GM18505 (cell line): Measurements from ENCODE around the gene RBPJL.

Experiments
- ATAC-seq: cut with Tn5 transposase; IDR thresholded peaks from one replicate; pipeline ENCODE4 v1.9.1; 2021; ENCODE audit not compliant: unreplicated experiment
- POLR2A ChIP-seq: IDR thresholded peaks from 4 replicates; pipeline ENCODE4 v1.6.1; 2011; ENCODE audit warnings: borderline replicate concordance; ENCODE audit not compliant: insufficient read depth, insufficient read length; ENCODE audit errors: extremely low read depth

Gene RBPJL

DNA sequence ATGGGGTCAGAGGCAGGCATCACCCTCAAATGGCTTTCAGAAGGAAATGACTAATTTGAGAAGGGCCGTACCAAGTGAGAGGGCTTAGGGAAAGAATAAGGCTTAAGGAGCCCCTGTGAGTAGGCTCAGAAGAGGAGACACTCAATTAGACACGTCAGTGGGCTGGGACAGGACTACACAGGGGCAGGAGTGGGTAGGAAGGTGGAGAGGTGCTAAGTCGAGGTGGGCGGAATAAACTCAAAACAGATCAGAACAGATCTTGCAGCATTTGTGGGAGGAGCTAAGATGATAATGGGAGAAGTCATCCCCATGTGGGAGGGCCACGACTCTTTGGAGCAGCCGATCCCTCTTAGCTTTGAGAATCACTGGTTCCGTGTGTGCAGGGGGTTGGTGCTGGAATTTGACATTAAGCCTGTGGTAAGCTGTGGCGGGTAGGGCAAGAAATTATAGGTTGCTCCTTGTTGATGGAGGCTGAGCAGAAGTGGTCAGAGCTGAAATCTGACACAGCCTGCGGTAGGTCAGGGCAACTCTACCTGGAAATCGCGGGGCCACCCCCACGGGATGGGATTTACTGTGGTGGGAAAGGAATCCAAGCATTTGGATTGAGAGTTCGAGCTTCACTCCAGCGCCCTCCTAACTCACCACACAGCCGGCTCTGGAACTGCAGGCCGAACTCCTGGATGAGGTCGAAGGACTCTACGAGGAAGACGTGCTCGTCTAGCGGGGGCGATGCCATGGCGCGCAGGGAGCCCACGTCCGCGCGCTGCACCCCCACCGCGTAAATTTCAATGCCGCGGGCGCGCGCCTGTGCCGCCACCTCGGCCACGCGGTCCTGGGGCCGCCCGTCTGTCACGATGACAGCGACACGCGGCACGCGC, 2.8 kb upstream of the RBPJL start:
- no peak for ATAC-seq
- no peak for TF ChIP-seq POLR2A

DNA sequence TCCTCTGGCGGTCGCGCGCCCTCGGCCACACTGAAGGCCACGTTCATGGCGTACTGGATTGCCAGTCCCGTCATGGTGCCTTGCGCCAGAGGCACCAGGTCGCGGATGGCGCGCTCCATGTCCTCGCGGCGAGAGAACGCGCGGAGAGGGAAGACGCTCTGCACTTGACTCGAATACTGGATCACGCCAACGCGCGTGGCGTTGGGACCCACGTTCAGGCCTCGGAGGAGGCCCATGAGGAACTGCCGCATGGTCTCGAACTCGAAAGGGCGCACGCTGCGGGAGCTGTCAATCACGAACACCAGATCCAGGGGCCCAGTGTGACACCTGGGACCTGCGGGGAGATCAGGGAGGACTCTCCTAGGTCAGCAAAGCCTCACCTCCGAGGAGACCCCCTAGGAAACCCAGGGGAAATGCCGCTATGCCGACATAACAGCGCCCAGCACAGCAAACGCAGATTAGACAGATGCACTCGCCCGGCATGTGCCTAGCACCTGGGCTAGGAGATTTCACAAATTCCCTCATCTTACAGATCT, 2.1 kb upstream of the RBPJL start:
- no peak for ATAC-seq

DNA sequence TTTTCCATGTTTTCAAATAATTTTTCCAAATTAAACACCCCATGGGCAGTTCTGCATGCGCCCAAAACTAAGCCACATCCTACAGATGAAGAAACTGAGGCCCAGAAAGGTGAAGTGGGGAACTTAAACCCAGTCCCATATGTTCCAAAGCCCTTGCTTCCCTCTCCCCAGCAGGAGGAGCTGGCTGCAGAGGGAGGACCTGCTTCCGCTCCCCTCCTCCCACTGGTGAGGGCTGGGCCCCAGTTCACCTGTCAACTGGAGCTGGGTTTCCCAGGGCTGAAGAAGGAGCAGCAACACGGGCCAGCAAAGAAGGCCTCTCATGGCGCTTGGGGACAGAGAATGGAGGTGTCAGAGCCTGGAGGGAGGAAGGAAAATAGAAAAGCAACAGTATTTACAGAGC, 1.4 kb upstream of the RBPJL start:
- no peak for TF ChIP-seq POLR2A
- no peak for ATAC-seq

More for the DNA sequence above, 2.1 kb upstream of the RBPJL start:
- no peak for TF ChIP-seq POLR2A

DNA sequence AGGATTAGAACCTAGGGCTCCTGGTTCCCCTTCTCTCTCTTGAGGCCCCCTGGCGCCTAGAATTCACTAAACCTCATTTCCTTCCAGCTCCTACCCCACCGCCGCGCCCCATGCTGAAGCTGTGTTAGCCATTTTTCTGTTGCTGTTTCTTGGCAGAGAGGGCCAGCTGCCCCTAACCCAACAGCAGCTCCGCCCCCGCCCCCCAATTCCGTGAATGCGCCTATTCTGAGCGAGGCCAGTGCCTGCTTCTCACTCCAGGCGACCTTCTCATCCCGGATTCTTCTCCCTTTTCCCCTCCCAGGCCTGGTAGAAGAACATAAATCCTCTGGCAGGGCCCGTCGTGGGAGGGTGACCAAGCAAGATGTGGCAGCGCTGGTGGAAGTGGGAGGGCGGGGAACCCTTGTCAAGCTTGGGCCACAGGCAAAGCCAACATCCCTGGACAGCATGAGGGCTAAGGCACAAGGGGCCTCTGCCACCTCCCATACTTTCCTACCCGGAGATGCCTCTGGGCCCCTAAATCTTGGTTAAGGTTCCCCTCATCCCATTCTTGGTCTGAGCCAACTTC, 518 bp downstream of the RBPJL start:
- no peak for ATAC-seq
- no peak for TF ChIP-seq POLR2A

DNA sequence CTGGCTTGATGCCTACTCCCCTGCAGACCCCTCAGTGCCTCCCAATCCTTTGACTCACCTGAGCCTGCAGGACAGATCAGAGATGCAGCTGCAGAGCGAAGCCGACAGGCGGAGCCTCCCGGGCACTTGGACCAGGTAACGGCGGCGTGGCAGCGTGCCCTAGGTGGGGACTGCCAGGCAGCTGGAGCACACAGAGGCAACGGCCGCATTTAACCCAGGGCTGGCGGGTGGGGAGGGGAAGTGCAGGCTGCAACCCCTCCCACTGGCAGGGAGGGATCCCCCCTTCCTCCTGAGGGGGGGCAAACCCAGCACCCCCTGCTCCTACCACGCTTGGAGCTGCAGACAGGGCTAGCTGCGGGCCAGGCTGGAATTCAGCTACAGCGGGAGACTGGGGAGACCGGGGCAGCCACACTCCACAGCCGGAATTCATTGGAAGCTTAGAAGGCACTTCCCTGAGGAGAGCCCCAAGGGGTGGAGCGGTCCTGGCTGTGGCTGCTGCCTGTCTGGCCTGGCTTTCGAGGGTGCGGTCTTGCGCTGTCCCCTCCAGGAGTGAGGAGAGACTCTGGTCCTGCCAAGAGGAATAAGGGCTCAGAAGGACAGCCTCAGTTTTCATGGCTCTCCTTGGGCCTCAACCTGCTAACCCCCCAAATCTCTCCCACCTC, 1.6 kb downstream of the RBPJL start, which contains the start of gene MATN4:
MATN4 (minus strand) TSS at position 183 of the 662 bp plus-strand sequence. CDS start 2,717 bp downstream, outside the sequence.
- no peak for TF ChIP-seq POLR2A
- no peak for ATAC-seq

DNA sequence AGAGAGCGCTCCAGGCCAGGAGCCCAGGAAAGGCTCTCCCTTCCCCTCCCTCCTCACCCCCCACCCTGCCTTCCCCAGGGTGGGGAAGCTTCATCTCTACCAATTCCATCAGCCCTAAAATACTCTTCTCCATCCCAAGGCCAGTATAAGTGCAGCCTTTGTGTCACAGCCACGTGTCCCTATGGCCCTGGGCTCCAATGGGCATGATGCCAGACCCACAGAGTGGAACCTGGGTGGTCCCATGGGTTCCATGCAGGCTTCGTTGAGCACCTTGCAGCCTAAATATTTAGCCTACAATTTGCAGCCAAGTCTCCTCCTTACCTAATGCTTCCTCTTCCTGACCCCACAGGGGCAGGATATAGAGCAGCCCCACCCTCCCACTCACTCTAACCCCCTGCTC, 2.4 kb downstream of the RBPJL start:
- TF ChIP-seq POLR2A: no peak
- ATAC-seq: no peak

DNA sequence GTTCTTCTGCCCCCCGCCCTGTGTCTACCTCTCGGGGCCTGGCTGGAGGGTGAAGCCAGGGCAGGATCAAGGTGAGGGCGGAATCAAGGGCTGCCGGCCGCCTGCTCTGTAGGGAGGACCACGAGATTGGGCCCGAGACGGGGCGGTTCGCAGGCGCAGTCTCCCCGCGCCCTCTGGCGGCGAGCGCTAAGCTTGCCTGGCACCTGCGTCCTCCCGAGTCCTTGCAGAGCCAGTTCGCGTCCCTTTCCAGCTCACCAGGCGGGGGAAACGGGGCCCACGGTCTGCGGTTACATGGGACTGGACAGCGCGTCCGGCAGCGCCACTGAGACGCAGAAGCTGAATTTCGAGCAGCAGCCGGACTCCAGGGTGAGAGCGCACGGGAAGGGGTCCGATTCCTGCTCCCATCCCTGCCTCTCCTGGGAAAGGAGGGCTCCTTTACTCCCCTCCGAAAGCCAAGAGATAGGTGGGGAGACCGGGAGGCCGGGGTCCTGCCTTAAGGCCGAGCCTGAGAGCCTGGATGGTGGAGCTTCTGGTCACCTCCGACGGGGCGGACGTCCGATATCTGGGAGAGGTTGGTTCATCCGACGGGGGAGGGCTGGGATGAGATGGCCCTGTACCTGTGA, 5.1 kb downstream of the RBPJL start:
- ATAC-seq: no peak

DNA sequence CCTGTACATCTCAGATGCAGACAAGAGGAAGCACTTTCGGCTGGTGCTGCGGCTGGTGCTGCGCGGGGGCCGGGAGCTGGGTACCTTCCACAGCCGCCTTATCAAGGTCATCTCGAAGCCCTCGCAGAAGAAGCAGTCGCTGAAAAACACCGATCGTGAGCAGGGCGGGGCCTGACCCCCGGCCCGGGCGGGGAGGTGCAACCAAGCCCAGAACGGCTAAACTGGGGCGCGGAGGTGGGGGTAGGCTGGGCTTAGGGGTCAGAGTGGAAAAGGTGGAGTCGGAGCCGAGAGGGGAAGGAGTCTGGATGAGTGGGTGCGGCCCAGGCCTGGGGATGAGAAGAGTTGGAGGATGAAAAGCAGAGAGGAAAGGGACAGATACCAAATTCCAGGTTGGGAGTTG, 5.6 kb downstream of the RBPJL start:
- TF ChIP-seq POLR2A: no peak
- ATAC-seq: no peak

More for the DNA sequence above, 5.1 kb downstream of the RBPJL start:
- no peak for TF ChIP-seq POLR2A

GRCh38 chr20:45313065-45313695, 6.5 kb downstream of the RBPJL start:
- no peak for ATAC-seq
- TF ChIP-seq POLR2A: no peak

- TF ChIP-seq POLR2A: no peak
Observed at GRCh38 chr20:45313943-45314342, 7.3 kb downstream of the RBPJL start.

GRCh38 chr20:45315672-45316071, 9.0 kb downstream of the RBPJL start:
- no peak for TF ChIP-seq POLR2A
- ATAC-seq: no peak

More at GRCh38 chr20:45313943-45314342, 7.3 kb downstream of the RBPJL start:
- no peak for ATAC-seq
